ENCODE results near the gene WWC2.

DNA sequence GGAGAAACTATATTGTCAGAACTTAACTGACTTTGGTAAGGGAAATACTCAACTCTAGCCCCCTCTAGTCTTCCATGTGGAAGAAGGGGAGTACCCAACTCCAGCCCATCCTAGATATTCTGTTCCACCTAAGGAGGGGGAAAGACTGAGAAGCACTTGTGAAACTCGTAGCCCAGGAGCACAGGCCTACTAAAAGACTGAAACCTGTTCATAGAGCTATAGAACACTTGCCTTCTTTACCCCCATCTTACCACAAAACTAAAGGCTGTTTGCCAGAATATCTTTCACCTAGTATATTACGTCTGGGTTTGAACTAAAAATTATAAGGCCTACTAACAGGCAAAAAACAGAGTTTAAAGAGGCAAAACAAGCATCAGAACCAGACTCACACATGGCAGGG is 205.5 kb downstream of the WWC2 start:
- no peak for TF ChIP-seq ZNF777 (tag by site-specific recombination; IDR thresholded peaks at IDR 0.05; ENCODE audit: borderline replicate concordance)
- TF ChIP-seq RBAK (tag by site-specific recombination; IDR thresholded peaks at IDR 0.05) = no peak
